NCI-H526 (cell line): ENCODE data around the gene DCAF5.
"Not testable (repeated sequence)": the region's sequence is repeated elsewhere in the genome, so short reads cannot be mapped to it uniquely, and the experiment has no call there.

ENCODE experiments used
- DNase-seq, 2 experiments: peaks; one replicate each; lab custom pipeline; 2025; lab: John Stamatoyannopoulos, UW

DCAF5 gene

GRCh38 chr14:69044296-69044695 lies 108.6 kb downstream of the DCAF5 start:
- no peak for DNase-seq

GRCh38 chr14:69043596-69044260 lies 109.2 kb downstream of the DCAF5 start:
- DNase-seq = no peak

- no peak for DNase-seq
Measured at GRCh38 chr14:69042787-69043444, 110.0 kb downstream of the DCAF5 start.

- no peak for DNase-seq
Measured at GRCh38 chr14:69042299-69042698, 110.6 kb downstream of the DCAF5 start.

- no peak for DNase-seq
Measured at GRCh38 chr14:69041783-69042182, 111.1 kb downstream of the DCAF5 start.

GRCh38 chr14:69040353-69040752 lies 112.6 kb downstream of the DCAF5 start:
- no peak for DNase-seq

GRCh38 chr14:69039288-69039628 lies 113.7 kb downstream of the DCAF5 start:
- no peak for DNase-seq

- no peak for DNase-seq
Measured at GRCh38 chr14:69038455-69039287, 114.2 kb downstream of the DCAF5 start.

GRCh38 chr14:69037790-69038454 lies 115.0 kb downstream of the DCAF5 start:
- DNase-seq = no peak

GRCh38 chr14:69036757-69037506 lies 116.0 kb downstream of the DCAF5 start:
- no peak for DNase-seq

GRCh38 chr14:69034612-69035262 lies 118.2 kb downstream of the DCAF5 start:
- no peak for DNase-seq

- DNase-seq = no peak
Measured at GRCh38 chr14:69027242-69027913, 125.5 kb downstream of the DCAF5 start.

GRCh38 chr14:69023035-69023434 lies 129.9 kb downstream of the DCAF5 start:
- no peak for DNase-seq

GRCh38 chr14:69022093-69022492 lies 130.8 kb downstream of the DCAF5 start:
- not testable (repeated sequence) for DNase-seq

GRCh38 chr14:69017706-69018105 lies 135.2 kb downstream of the DCAF5 start:
- no peak for DNase-seq

- DNase-seq = no peak
Measured at GRCh38 chr14:69014829-69015259, 138.1 kb downstream of the DCAF5 start.

- DNase-seq = peak; percentile 58 to 68
Measured at GRCh38 chr14:69013943-69014782, 138.8 kb downstream of the DCAF5 start.

- no peak for DNase-seq
Measured at GRCh38 chr14:69012256-69012953, 140.5 kb downstream of the DCAF5 start.

GRCh38 chr14:69010648-69011047 lies 142.3 kb downstream of the DCAF5 start:
- no peak for DNase-seq
